Measurements from ENCODE around the gene AQP12B. TPM values are rescaled to one million over a fixed set of nuclear protein-coding genes. Genes with fewer than 3 reads are reported as not detected.
"Not testable (repeated sequence)": the region's sequence is repeated elsewhere in the genome, so short reads cannot be mapped to it uniquely, and the experiment has no call there.

AQP12B gene
- total RNA-seq, 1 donor from 2014 or later: not detected

DNA sequence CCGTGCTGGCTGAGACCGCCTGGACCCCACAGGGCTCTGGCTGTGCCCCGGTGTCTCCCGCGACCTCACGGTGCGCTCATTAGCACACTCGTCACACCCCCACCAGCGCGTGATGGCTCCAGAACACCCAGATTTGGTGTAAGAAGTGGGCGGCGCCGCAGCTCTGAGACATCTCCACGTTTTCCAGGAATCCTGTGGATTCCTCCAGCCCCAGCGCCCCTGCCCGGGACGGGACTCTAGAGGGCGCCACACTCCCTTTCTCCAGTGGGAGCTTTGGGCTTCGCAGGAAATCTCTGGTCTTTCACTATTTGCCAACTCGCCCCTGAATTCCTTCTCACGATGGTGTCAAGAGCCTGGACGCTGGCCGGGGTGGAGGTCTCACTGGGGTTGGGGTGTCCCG, 7.3 kb downstream of the AQP12B start:
- peak; percentile 43 for FAIRE-seq
- not testable (repeated sequence) for H3K27me3 ChIP-seq (ENCODE audit: control insufficient read depth, insufficient read depth, low read length); DNase-seq (ENCODE audit: low read depth); H3K36me3 ChIP-seq (ENCODE audit: control insufficient read depth, insufficient read depth, low read length); H3K4me3 ChIP-seq (ENCODE audit: low read depth, low read length)

DNA sequence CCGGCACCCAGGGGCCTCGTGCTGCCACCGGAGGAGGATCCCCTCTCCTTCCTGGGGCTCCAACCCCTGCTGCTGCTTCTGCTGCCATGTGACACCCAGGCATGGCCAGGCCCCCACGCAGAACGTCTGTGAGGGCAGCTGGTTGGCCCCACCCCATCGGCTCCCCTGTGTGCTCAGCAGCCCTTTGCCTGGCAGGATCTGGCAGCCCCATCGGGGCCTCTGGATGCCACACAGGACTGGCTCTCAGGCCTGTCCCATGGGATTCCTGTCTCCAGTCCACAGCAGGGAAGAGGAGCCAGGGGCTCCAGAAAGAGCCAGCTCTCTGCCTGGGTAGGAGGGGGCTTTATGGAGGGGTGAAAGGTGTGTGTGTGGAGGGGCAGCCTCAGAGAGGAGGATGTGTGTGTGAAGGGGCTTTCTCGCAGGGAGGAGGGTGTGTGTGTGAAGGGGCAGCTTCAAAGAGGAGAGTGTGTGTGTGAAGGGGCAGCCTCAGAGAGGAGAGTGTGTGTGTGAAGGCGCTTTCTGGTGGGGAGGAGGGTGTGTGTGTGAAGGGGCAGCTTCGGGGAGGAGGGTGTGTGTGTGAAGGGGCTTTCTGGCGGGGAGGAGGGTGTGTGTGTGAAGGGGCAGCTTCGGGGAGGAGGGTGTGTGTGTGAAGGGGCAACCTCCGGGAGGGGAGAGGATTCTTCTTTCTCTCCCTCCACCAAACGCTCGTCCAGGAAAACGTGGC, 8.1 kb downstream of the AQP12B start:
- not testable (repeated sequence) for H3K4me3 ChIP-seq (ENCODE audit: low read depth, low read length); H3K36me3 ChIP-seq (ENCODE audit: control insufficient read depth, insufficient read depth, low read length); DNase-seq (ENCODE audit: low read depth); H3K27me3 ChIP-seq (ENCODE audit: control insufficient read depth, insufficient read depth, low read length)
- peak; percentile 47 for FAIRE-seq

DNA sequence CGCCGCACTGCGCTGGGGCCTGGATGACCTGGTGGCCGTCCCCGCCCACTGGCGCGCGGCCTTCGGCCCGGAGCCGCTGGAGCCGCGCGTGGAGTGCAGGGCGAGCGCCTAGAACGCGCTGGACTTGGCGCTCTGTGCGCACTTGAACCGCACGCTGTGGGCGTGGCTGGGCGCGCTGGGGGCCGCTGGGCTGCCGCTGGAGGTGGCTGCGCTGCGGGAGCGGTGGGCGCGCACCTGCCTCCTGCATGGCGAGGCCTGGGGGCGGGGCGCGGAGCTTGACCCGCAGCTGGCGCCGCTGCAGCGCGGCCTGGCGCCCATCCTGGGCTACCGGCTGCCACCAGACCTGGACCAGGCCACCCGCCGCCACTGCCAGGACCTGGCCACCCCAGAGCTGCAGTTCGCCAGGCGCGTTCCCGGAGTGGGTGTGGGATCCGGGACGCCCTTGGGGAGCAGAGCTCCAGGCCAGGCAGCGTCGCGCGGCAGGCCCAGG, 9.9 kb downstream of the AQP12B start:
- H3K27me3 ChIP-seq (ENCODE audit: control insufficient read depth, insufficient read depth, low read length): peaks cover 5% of the 10 kb centered on the region
- TF ChIP-seq, protein P1, sequence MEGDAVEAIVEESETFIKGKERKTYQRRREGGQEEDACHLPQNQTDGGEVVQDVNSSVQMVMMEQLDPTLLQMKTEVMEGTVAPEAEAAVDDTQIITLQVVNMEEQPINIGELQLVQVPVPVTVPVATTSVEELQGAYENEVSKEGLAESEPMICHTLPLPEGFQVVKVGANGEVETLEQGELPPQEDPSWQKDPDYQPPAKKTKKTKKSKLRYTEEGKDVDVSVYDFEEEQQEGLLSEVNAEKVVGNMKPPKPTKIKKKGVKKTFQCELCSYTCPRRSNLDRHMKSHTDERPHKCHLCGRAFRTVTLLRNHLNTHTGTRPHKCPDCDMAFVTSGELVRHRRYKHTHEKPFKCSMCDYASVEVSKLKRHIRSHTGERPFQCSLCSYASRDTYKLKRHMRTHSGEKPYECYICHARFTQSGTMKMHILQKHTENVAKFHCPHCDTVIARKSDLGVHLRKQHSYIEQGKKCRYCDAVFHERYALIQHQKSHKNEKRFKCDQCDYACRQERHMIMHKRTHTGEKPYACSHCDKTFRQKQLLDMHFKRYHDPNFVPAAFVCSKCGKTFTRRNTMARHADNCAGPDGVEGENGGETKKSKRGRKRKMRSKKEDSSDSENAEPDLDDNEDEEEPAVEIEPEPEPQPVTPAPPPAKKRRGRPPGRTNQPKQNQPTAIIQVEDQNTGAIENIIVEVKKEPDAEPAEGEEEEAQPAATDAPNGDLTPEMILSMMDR (IDR thresholded peaks at IDR 0.05; ENCODE audit: insufficient read depth, low read length, severe bottlenecking): no peak
- H3K4me3 ChIP-seq (ENCODE audit: low read depth, low read length): no peak overlapping the region
- no peak for DNase-seq (ENCODE audit: low read depth)
- FAIRE-seq: no peak
- H3K36me3 ChIP-seq (ENCODE audit: control insufficient read depth, insufficient read depth, low read length): no peaks in the 10 kb centered on the region

GRCh38 chr2:240672076-240672700, 10.5 kb downstream of the AQP12B start:
- Histone ChIP-seq H3K27me3 (ENCODE audit: control insufficient read depth, insufficient read depth, low read length) (peaks cover 5% of the 10 kb centered on the region), H3K4me3 (ENCODE audit: low read depth, low read length) (no peak overlapping the region), H3K36me3 (ENCODE audit: control insufficient read depth, insufficient read depth, low read length) (no peaks in the 10 kb centered on the region)
- FAIRE-seq (no peak), DNase-seq (ENCODE audit: low read depth) (no peak)
- TF ChIP-seq, protein P1 (IDR thresholded peaks at IDR 0.05; ENCODE audit: insufficient read depth, low read length, severe bottlenecking): no peak

DNA sequence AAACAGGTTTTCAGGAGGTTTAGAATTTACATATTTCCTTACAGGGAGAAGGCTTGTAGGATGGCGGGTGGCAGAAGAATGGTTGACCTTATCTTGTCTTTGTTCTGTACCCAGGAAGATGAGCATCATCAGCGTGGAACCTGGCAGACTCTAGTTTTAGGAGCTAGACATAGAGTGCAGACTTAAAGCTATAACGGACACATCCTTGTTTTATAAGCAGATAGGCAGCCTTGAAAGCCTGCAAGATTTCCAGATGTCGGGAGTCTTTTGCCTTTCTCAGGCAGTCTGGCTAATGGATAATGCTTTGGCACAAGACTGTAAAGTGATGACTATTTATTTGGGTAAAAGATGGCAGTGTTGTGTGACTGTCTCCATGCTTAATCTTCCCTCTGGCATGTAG, 11.7 kb downstream of the AQP12B start:
- H3K4me3 ChIP-seq (ENCODE audit: low read depth, low read length): no peak overlapping the region
- no peaks in the 10 kb centered on the region for H3K36me3 ChIP-seq (ENCODE audit: control insufficient read depth, insufficient read depth, low read length)
- no peak for DNase-seq (ENCODE audit: low read depth)
- TF ChIP-seq, protein P1 (IDR thresholded peaks at IDR 0.05; ENCODE audit: insufficient read depth, low read length, severe bottlenecking): no peak
- peaks cover 5% of the 10 kb centered on the region for H3K27me3 ChIP-seq (ENCODE audit: control insufficient read depth, insufficient read depth, low read length)
- peak; percentile 47 for FAIRE-seq

DNA sequence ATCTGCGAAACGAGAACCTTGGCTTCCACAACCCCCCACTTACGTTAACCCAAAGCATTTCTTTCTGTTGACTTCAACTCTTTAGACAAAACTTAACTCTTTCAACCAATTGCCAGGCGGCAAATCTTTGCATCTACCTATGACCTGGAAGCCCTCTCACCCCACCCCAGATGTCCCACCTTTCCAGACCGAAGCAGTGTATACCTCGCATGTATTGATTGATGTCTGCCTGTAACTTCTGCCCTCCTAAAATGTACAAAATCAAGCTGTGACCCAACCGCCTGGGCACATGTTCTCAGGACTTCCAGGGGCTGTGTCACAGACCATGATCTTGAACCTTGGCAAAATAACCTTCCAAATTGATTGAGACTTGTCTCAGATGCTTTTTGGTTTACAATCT, 12.3 kb downstream of the AQP12B start:
- no peaks in the 10 kb centered on the region for H3K36me3 ChIP-seq (ENCODE audit: control insufficient read depth, insufficient read depth, low read length)
- H3K27me3 ChIP-seq (ENCODE audit: control insufficient read depth, insufficient read depth, low read length): peaks cover 5% of the 10 kb centered on the region
- no peak overlapping the region for H3K4me3 ChIP-seq (ENCODE audit: low read depth, low read length)
- FAIRE-seq: no peak
- no peak for DNase-seq (ENCODE audit: low read depth)
- TF ChIP-seq, protein P1 (IDR thresholded peaks at IDR 0.05; ENCODE audit: insufficient read depth, low read length, severe bottlenecking): no peak

Measured in bronchial epithelial cell (primary cell).